NOMO-1 treated with dmso at 0.1 percent for 144 hours (cell line): ENCODE measurements around the gene IPO8.
"Not testable (repeated sequence)": the region's sequence is repeated elsewhere in the genome, so short reads cannot be mapped to it uniquely, and the experiment has no call there.

Source experiments
- DNase-seq: peaks from one replicate; lab custom pipeline; 2025; ENCODE audit not compliant: unreplicated experiment; lab: John Stamatoyannopoulos, UW

Gene IPO8

DNA sequence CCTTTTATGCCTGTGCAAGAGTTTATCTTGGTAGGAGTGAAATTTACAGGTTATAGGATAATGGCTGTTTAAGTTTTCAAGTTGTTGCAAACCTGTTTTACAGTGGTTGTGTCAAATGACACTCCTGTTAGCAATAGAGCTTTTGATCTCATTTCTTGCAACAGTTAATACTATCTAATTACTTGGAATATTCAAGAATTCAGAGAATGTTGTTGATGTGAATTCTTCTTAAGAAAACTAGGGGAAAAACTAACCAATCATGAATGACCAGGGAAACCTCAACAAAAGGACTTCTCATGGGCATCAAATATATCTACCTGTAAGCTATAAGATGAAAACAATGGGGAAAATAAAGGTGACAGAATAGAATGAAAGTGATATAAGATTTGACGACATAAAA is 85.0 kb downstream of the IPO8 start:
- DNase-seq: no peak

DNA sequence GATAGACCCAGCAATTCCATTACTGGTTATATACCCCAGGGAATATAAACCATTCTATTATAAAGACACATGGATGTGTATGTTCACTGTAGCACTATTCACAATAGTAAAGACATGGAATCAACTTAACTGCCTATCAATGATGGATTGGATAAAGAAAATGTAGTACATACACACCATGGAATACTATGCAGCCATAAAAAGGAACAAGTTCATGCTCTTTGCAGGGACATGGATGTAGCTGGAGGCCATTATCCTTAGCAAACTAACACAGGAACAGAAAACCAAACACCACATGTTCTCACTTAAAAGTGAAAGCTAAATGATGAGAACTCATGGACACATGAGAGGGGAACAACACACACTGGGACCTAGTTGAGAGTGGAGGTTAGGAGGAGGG is 85.8 kb downstream of the IPO8 start:
- DNase-seq: not testable (repeated sequence)

- not testable (repeated sequence) for DNase-seq
Observed at GRCh38 chr12:30604302-30604701, 91.4 kb downstream of the IPO8 start.

DNA sequence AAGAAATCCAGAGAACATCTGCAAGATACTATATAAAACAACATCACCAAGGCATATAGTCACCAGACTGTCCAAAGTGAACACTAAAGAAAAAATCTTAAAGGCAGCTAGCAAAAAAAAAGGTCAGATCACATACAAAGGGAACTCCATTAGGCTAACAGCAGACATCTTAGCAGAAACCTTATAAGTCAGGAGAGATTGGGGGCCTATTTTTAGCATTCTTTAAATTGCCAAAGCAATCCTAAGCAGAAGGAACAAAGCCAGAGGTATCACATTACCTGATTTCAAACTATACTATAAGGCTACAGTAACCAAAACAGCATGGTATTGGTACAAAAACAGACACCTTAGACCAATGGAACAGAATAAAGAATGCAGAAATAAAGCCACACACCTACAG is 92.5 kb downstream of the IPO8 start:
- no peak for DNase-seq

GRCh38 chr12:30602678-30603077 is 93.0 kb downstream of the IPO8 start:
- no peak for DNase-seq

- no peak for DNase-seq
Observed at GRCh38 chr12:30599608-30600007, 96.1 kb downstream of the IPO8 start.

DNA sequence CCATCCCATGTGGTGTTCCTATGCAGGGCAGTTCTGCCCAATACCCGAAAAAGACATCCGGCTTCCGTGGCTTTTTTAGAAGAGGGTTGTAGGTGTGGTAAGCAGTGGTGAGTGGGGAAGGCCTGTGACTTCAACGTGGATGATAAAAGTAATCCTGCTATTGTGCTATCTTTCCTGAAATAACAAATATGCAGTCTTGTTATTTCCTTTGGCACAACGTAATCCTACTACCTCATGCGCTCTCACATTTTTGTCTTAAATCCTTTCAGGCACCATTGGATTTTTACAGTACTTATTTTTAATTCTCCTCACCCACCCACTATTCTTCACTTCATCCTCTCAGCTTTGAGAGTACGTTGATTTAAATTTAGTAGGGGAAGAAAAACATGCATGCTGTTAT is 96.8 kb downstream of the IPO8 start:
- DNase-seq: no peak

GRCh38 chr12:30595742-30596141 is 99.9 kb downstream of the IPO8 start:
- DNase-seq: no peak

DNA sequence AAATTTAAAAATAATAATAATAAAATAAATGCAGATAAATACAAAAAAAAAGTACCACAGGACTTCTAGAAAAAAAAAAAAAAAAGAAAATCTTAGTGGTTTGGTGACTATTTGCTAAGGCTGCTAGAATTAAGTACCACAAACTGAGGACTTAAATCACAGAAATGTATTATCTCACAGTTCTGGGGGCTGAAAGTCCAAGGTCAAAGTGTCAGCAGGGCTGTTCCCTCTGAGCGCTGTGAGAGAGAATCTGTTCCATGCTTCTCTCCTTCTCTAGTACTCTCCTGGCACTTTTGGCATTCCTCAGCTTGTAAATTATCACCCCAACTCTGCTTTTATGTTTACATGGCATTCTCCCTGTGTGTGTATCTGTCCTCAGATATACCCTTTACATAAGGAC is 101.2 kb downstream of the IPO8 start:
- no peak for DNase-seq

- not testable (repeated sequence) for DNase-seq
Observed at GRCh38 chr12:30588572-30588971, 107.1 kb downstream of the IPO8 start.

- DNase-seq: no peak
Observed at GRCh38 chr12:30587782-30588181, 107.9 kb downstream of the IPO8 start.

GRCh38 chr12:30585877-30586276 is 109.8 kb downstream of the IPO8 start:
- no peak for DNase-seq

DNA sequence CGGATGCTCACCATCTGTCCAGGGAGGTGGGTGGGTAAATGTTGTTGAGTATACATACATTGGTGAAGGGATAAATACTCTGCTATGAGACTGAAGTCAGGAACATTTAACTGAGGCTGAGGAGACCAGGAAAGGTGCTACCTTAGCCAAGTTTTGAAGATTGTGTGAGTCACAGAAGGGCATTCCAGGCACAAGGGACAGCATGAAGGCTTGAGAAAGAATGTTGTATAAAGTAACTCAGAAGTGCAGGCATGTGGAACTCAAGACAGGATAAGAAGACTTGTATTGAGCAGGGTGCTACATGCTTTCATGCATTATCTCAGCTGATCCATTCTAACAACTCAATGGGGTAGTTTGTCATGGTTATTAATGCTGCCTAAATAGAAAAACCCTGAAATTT is 112.7 kb downstream of the IPO8 start:
- DNase-seq: no peak

- no peak for DNase-seq
Observed at GRCh38 chr12:30580344-30580743, 115.3 kb downstream of the IPO8 start.
